ENCODE measurements around the gene CC2D2A. TPM values are rescaled to one million over a fixed set of nuclear protein-coding genes. Genes with fewer than 3 reads are reported as not detected.

Gene CC2D2A
- total and polyA plus RNA-seq, 10 of the 15 experiments (the other 5 are each of a cell fraction or from before 2014, with no cell fraction given) = 0.04 to 1.1 (median 0.26) TPM

GRCh38 chr4:15649914-15650545 lies 180.3 kb downstream of the CC2D2A start:
- Histone ChIP-seq H3K4me2 (ENCODE audit: control insufficient read depth, insufficient read depth) (peak overlapping the region; percentile 44; the same call in 1 of the 2 replicates), H3K9me3 (replicated peaks; ENCODE audit: control insufficient read depth, insufficient read depth, low read length) (no peaks in the 10 kb centered on the region), H3K27me3 (replicated peaks in 1 of 2; ENCODE audit: control insufficient read depth in 2 of 2, insufficient read depth in 2 of 2, low read length in 1 of 2) (no peaks in the 10 kb centered on the region), H3K79me2 (ENCODE audit: control insufficient read depth, insufficient read depth, low read length) (peaks cover 85% of the 10 kb centered on the region), H2AFZ (ENCODE audit: control insufficient read depth, low read depth, low read length) (no peak overlapping the region), H3K4me3 (0 out of 2 replicates have a peak overlapping the region, but pooled peaks have one; percentile 31), H3K4me1 (ENCODE audit: control insufficient read depth, insufficient read depth, low read length) (peaks cover 25% of the 10 kb centered on the region), H3K27ac (ENCODE audit: control insufficient read depth, insufficient read depth) (no peak overlapping the region), H3K9ac (ENCODE audit: control insufficient read depth, insufficient read depth, low read length) (no peak overlapping the region), H4K20me1 (ENCODE audit: control insufficient read depth, insufficient read depth) (no peaks in the 10 kb centered on the region), H3K36me3 (ENCODE audit: control insufficient read depth in 2 of 2, insufficient read depth in 2 of 2, low read length in 1 of 2) (no peaks in the 10 kb centered on the region)
- no TSS peak for BruUV-seq (replicated peaks)
- ChIA-PET SMC1A (ENCODE audit: uncharacterized antibody, unreplicated experiment) (interaction anchor here (0.6 to 2.0 kb wide), 12 partner anchors 10 to 558 kb away, joined by 3 to 10 read pairs (median 3); partner anchors contain the start of gene FAM200B), RAD21 (ENCODE audit: unreplicated experiment) (interaction anchor here (1.3 to 3.0 kb wide), 4 partner anchors 32 to 413 kb away, joined by 3 to 16 read pairs (median 9); no protein-coding TSS in a partner anchor), POLR2A (no interaction called here), CTCF (interaction anchor here (0.7 to 4.7 kb wide), 11 partner anchors 12 to 417 kb away, joined by 3 to 37 read pairs (median 5); partner anchors contain the start of gene FAM200B)
- intact Hi-C loops (cut with micrococcal nuclease; ENCODE audit: unreplicated experiment) = loop anchor here (1.0 to 10.0 kb wide), 5 partner anchors 125 to 1485 kb away; partner anchors contain the start of genes CD38 and CPEB2
- peak; percentile 45 for DNase-seq (ENCODE audit: low read depth, low spot score)
- peak; percentile 75 for ATAC-seq
- WGBS (ENCODE audit: insufficient coverage, insufficient replicate concordance, low lambda C conversion rate, missing lambda C conversion rate) = 45% methylated on average over 5 of the region's 5 CpGs
- in situ Hi-C loops (cut with MboI) = loop anchor here (5.0 to 10.0 kb wide), 2 partner anchors 413 to 645 kb away; partner anchors contain the start of gene CPEB2
- no peak for FAIRE-seq
- TF ChIP-seq MAX (IDR thresholded peaks at IDR 0.05; ENCODE audit: low read depth, low read length) = no peak
- TF ChIP-seq USF2 (IDR thresholded peaks at IDR 0.05; ENCODE audit: borderline replicate concordance, low read depth, low read length) = no peak
- peak; percentile 63 to 80 (median 78) for TF ChIP-seq CTCF (IDR thresholded peaks at IDR 0.05 in 2 of 3, conservative IDR thresholded peaks at IDR 0.05 in 1 of 3; ENCODE audit: control insufficient read depth in 2 of 3, extremely low read depth in 1 of 3, insufficient read depth in 1 of 3, low read depth in 3 of 3, low read length in 3 of 3)
- TF ChIP-seq NFYB (IDR thresholded peaks at IDR 0.05; ENCODE audit: insufficient read depth, low read depth, low read length) = no peak
- 0 out of 2 replicates have a peak, but pooled peaks have one; percentile 35 for TF ChIP-seq RCOR1 (conservative IDR thresholded peaks at IDR 0.05; ENCODE audit: low read depth, low read length)
- no peak for TF ChIP-seq SMAD5 (IDR thresholded peaks at IDR 0.05; ENCODE audit: low read depth)
- peak; percentile 82 for TF ChIP-seq RUNX3 (IDR thresholded peaks at IDR 0.05; ENCODE audit: low read length)
- no peak for TF ChIP-seq LARP7 (IDR thresholded peaks at IDR 0.05)
- no peak for TF ChIP-seq MLLT1 (IDR thresholded peaks at IDR 0.05)
- no peak for TF ChIP-seq TARDBP (IDR thresholded peaks at IDR 0.05; ENCODE audit: borderline replicate concordance)
- TF ChIP-seq FOXM1 (IDR thresholded peaks at IDR 0.05; ENCODE audit: low read depth, low read length) = peak; percentile 43; the same call in 1 of the 2 replicates
- no peak for TF ChIP-seq NR2C2 (IDR thresholded peaks at IDR 0.05; ENCODE audit: borderline replicate concordance, control insufficient read depth, insufficient read length, low read depth)
- no peak for TF ChIP-seq DPF2 (IDR thresholded peaks at IDR 0.05)
- TF ChIP-seq RAD21 (IDR thresholded peaks at IDR 0.05; ENCODE audit: insufficient read depth, low read depth, low read length) = peak; percentile 87
- no peak for TF ChIP-seq SKIL (IDR thresholded peaks at IDR 0.05; ENCODE audit: low read depth, poor library complexity, severe bottlenecking)

Measured in GM12878 (cell line).